WTC11 (cell line): ENCODE measurements around the gene SPEM1. TPM values are rescaled to one million over a fixed set of nuclear protein-coding genes. Genes with fewer than 3 reads are reported as not detected.
"Not testable (repeated sequence)": the region's sequence is repeated elsewhere in the genome, so short reads cannot be mapped to it uniquely, and the experiment has no call there.

Experiments
- ATAC-seq: fragments of 200-7000 bp; cut with Tn5 transposase; 2 replicates; pipeline ENCODE4 v1.10.0; 2021; ENCODE audit warnings: mild to moderate bottlenecking, moderate library complexity
- CTCF ChIA-PET: fragments of 300-600 bp; sonication (Branson Sonifier 250); formaldehyde crosslinking; loops from one replicate; lab custom pipeline; 2021; ENCODE audit warnings: antibody characterized with exemption; lab: Charles Lee
- POLR2A ChIA-PET: fragments of 350-600 bp; sonication (Branson Sonifier 250); formaldehyde crosslinking; loops from one replicate; lab custom pipeline; 2021; ENCODE audit warnings: antibody characterized with exemption; lab: Charles Lee
- DNase-seq: peaks from one replicate; pipeline ENCODE4 v3.0.0; 2021; ENCODE audit warnings: low spot score
- H3K27ac Mint-ChIP-seq: 2 replicates; pipeline ENCODE4 v1.8.0; 2021; ENCODE audit warnings: mixed read lengths
- H3K27me3 Mint-ChIP-seq: 2 replicates; pipeline ENCODE4 v1.8.0; 2021; ENCODE audit warnings: low read depth, mild to moderate bottlenecking, moderate library complexity, mixed read lengths
- H3K36me3 Mint-ChIP-seq: 2 replicates; pipeline ENCODE4 v1.8.0; 2021; ENCODE audit warnings: mixed read lengths
- H3K4me1 Mint-ChIP-seq: 2 replicates; pipeline ENCODE4 v1.8.0; 2022; ENCODE audit warnings: mixed read lengths
- H3K4me3 Mint-ChIP-seq: 2 replicates; pipeline ENCODE4 v1.8.0; 2021; ENCODE audit warnings: mild to moderate bottlenecking, moderate library complexity, mixed read lengths
- H3K9me3 Mint-ChIP-seq: 2 replicates; pipeline ENCODE4 v1.8.0; 2021; ENCODE audit warnings: mixed read lengths
- CREB1 ChIP-seq: sonication (generic); formaldehyde crosslinking; IDR thresholded peaks from 2 replicates; pipeline ENCODE4 v1.8.0; 2023; ENCODE audit warnings: mild to moderate bottlenecking, missing genetic modification reagents
- MXD4 ChIP-seq: fragments of 250-450 bp; sonication (Bioruptor Pico); IDR thresholded peaks from 2 replicates; pipeline ENCODE4 v1.8.0; 2021; ENCODE audit warnings: mild to moderate bottlenecking, moderate library complexity, borderline replicate concordance
- NR1H2 ChIP-seq: sonication (generic); formaldehyde crosslinking; IDR thresholded peaks from 2 replicates; pipeline ENCODE4 v1.9.0; 2021; ENCODE audit warnings: mild to moderate bottlenecking, moderate library complexity, missing genetic modification reagents
- NR3C1 ChIP-seq: sonication (generic); formaldehyde crosslinking; conservative IDR thresholded peaks from 2 replicates; pipeline ENCODE4 v1.8.1; 2023; ENCODE audit warnings: low read depth, mild to moderate bottlenecking, missing genetic modification reagents
- SP1 ChIP-seq: sonication (generic); formaldehyde crosslinking; conservative IDR thresholded peaks from 2 replicates; pipeline ENCODE4 v1.8.1; 2022; ENCODE audit warnings: missing genetic modification reagents
- ZBTB21 ChIP-seq: sonication (generic); formaldehyde crosslinking; IDR thresholded peaks from 2 replicates; pipeline ENCODE4 v1.8.1; 2023; ENCODE audit warnings: mild to moderate bottlenecking, missing genetic modification reagents, borderline replicate concordance
- total RNA-seq: library from RNA; stranded (reverse); gene quantifications from 3 replicates; pipeline ENCODE4 v1.2.3, GENCODE V29; 2021
- TF ChIP-seq, protein P1 (sequence below): fragments of 250-450 bp; sonication (Bioruptor Pico); IDR thresholded peaks from 2 replicates; pipeline ENCODE4 v1.8.0; 2021; ENCODE audit warnings: mild to moderate bottlenecking

The SPEM1 gene
- total RNA-seq, 1 experiment from 2014 or later: 0.35 TPM

DNA sequence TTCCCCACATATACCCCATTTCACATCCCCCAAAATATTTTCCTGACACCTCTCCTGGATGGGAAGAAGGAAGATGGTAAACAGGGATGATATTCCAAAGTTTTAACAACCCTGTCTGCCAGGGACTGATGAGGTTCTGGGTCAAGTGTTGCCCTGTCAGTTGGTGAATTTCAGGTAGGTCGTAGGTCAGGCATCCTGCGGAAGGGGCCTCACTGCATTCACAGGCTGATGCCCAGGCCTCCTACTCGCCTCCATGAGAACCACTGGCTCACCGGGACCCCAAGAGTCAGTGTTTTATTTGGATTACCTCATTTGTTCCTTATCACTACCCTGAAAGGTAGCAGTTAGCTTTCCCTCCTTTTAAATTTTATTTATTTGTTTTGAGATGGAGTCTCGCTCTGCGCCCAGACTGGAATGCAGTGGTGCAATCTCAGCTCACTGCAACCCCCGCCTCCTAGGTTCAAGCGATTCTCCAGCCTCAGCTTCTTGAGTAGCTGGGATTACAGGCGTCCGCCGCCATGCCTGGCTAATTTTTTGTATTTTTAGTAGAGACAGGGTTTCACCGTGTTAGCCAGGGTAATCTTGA, 48.8 kb downstream of the SPEM1 start (continued):
- TF ChIP-seq SP1 (CRISPR knock-in tag) (no peak), ZBTB21 (CRISPR knock-in tag) (no peak), CREB1 (CRISPR knock-in tag) (no peak), MXD4 (CRISPR knock-in tag) (no peak), NR1H2 (CRISPR knock-in tag) (no peak), NR3C1 (no peak)
- TF ChIP-seq, protein P1, sequence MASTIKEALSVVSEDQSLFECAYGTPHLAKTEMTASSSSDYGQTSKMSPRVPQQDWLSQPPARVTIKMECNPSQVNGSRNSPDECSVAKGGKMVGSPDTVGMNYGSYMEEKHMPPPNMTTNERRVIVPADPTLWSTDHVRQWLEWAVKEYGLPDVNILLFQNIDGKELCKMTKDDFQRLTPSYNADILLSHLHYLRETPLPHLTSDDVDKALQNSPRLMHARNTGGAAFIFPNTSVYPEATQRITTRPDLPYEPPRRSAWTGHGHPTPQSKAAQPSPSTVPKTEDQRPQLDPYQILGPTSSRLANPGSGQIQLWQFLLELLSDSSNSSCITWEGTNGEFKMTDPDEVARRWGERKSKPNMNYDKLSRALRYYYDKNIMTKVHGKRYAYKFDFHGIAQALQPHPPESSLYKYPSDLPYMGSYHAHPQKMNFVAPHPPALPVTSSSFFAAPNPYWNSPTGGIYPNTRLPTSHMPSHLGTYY (CRISPR knock-in tag): no peak

DNA sequence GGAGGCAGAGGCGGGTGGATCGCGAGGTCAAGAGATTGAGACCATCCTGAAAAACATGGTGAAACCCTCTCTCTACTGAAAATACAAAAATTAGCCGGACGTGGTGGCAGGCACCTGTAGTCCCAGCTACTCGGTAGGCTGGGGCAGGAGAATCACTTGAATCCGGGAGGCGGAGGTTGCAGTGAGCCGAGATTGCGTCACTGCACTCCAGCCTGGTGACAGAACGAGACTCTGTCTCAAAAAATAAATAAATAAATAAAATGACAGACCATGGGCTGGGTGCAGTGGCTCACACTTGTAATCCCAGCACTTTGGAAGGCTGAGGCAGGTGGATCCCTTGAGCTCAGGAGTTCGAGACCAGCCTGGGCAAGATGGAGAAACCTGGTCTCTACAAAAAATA, 49.7 kb downstream of the SPEM1 start:
- H3K4me1 Mint-ChIP-seq, H3K27me3 Mint-ChIP-seq, POLR2A ChIA-PET, CTCF ChIA-PET, DNase-seq, H3K36me3 Mint-ChIP-seq, H3K27ac Mint-ChIP-seq, H3K9me3 Mint-ChIP-seq, ATAC-seq, H3K4me3 Mint-ChIP-seq: not testable (repeated sequence)

DNA sequence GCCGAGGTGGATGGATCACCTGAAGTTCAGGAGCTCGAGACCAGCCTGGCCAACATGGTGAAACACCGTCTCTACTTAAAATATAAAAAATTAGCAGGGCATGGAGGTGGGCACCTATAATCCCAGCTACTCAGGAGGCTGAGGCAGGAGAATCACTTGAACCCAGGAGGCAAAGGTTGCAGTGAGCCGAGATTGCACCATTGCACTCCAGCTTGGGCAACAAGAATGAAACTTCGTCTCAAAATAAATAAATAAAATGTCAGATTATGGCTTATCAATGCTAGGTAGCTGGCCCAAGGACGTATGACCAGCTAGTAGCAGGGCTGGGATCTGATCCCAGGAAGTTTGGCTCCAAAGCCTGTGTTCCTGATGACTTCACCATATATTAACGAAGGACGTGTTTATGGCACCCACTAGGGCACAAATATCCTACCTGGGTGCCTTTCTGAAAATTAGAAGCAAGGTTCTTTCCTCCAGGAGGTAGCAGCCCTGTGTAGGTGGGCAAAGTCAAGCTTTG, 50.4 kb downstream of the SPEM1 start:
- POLR2A ChIA-PET: not testable (repeated sequence)

More for the DNA sequence above, 50.4 kb downstream of the SPEM1 start:
- H3K4me1 Mint-ChIP-seq, H3K4me3 Mint-ChIP-seq, ATAC-seq, DNase-seq, H3K9me3 Mint-ChIP-seq, H3K27ac Mint-ChIP-seq, H3K27me3 Mint-ChIP-seq, H3K36me3 Mint-ChIP-seq: not testable (repeated sequence)
- CTCF ChIA-PET: interaction anchor here (1.4 kb wide), 1 partner anchor 29 kb away, joined by 3 read pairs; no protein-coding TSS in a partner anchor

Other genes starting within 250 kb of the SPEM1 start
- 13.3 to 17.7 TPM (median 15.8 TPM) in 3 replicates for gene ASGR1, start 241.0 kb upstream of the SPEM1 start, total RNA-seq
- 47.1 to 59.7 TPM (median 48.0 TPM) in 3 replicates for gene DLG4, start 200.5 kb upstream of the SPEM1 start, total RNA-seq
- gene ACADVL, start 200.4 kb upstream of the SPEM1 start, total RNA-seq: 213 to 236 TPM (median 221 TPM) in 3 replicates
- 57.6 to 67.3 TPM (median 59.8 TPM) in 3 replicates for gene DVL2, start 185.8 kb upstream of the SPEM1 start, total RNA-seq
- gene PHF23, start 180.9 kb upstream of the SPEM1 start, total RNA-seq: 45.8 to 50.1 TPM (median 49.1 TPM) in 3 replicates
- 228 to 247 TPM (median 238 TPM) in 3 replicates for gene GABARAP, start 177.9 kb upstream of the SPEM1 start, total RNA-seq
- 120 to 127 TPM (median 126 TPM) in 3 replicates for gene CTDNEP1, start 168.6 kb upstream of the SPEM1 start, total RNA-seq
- gene ELP5, start 168.1 kb upstream of the SPEM1 start, total RNA-seq: 101 to 103 TPM (median 103 TPM) in 3 replicates
- gene CLDN7, start 157.8 kb upstream of the SPEM1 start, total RNA-seq: 131 to 136 TPM (median 136 TPM) in 3 replicates
- gene SLC2A4, start 138.6 kb upstream of the SPEM1 start, total RNA-seq: 5.6 to 6.4 TPM (median 6.2 TPM) in 3 replicates
- 26.8 to 36.5 TPM (median 35.2 TPM) in 3 replicates for gene YBX2, start 125.7 kb upstream of the SPEM1 start, total RNA-seq
- gene EIF5A, start 112.7 kb upstream of the SPEM1 start, total RNA-seq: 929 to 1,021 TPM (median 936 TPM) in 3 replicates
- gene GPS2, start 105.0 kb upstream of the SPEM1 start, total RNA-seq: 42.2 to 55.9 TPM (median 44.7 TPM) in 3 replicates
- gene NEURL4, start 91.0 kb upstream of the SPEM1 start, total RNA-seq: 44.3 to 64.4 TPM (median 50.2 TPM) in 3 replicates
- 58.6 to 63.9 TPM (median 60.6 TPM) in 3 replicates for gene ACAP1, start 83.8 kb upstream of the SPEM1 start, total RNA-seq
- 8.1 to 9.0 TPM (median 8.2 TPM) in 3 replicates for gene KCTD11, start 68.2 kb upstream of the SPEM1 start, total RNA-seq
- gene TMEM95, start 65.2 kb upstream of the SPEM1 start, total RNA-seq: not detected in 3 replicates
- 9.3 to 11.8 TPM (median 10.7 TPM) in 3 replicates for gene TNK1, start 39.2 kb upstream of the SPEM1 start, total RNA-seq
- gene PLSCR3, start 25.8 kb upstream of the SPEM1 start, total RNA-seq: 34.1 to 42.7 TPM (median 37.6 TPM) in 3 replicates
- gene TMEM256, start 16.2 kb upstream of the SPEM1 start, total RNA-seq: 132 to 180 TPM (median 178 TPM) in 3 replicates
- 76.7 to 112 TPM (median 96.9 TPM) in 3 replicates for gene NLGN2, start 12.5 kb upstream of the SPEM1 start, total RNA-seq
- gene SPEM2, start 5.3 kb downstream of the SPEM1 start, total RNA-seq: 0.13 TPM in 1 of 3 replicates, not detected in the others
- not detected in 3 replicates for gene SPEM3, start 8.5 kb downstream of the SPEM1 start, total RNA-seq
- gene TMEM102, start 15.1 kb downstream of the SPEM1 start, total RNA-seq: 13.5 to 15.3 TPM (median 13.9 TPM) in 3 replicates
- gene FGF11, start 19.2 kb downstream of the SPEM1 start, total RNA-seq: 19.8 to 29.1 TPM (median 28.0 TPM) in 3 replicates
- gene CHRNB1, start 24.7 kb downstream of the SPEM1 start, total RNA-seq: 16.0 to 21.5 TPM (median 20.8 TPM) in 3 replicates
- 14.6 to 17.0 TPM (median 16.2 TPM) in 3 replicates for gene ZBTB4, start 59.3 kb downstream of the SPEM1 start, total RNA-seq
- gene SLC35G6, start 61.1 kb downstream of the SPEM1 start, total RNA-seq: 0.16 to 0.26 TPM (median 0.18 TPM) in 3 replicates
- gene POLR2A, start 64.0 kb downstream of the SPEM1 start, total RNA-seq: 166 to 170 TPM (median 170 TPM) in 3 replicates
- gene TNFSF12, start 128.7 kb downstream of the SPEM1 start, total RNA-seq: 8.1 to 10.5 TPM (median 10.2 TPM) in 3 replicates
- 2.2 to 3.2 TPM (median 2.9 TPM) in 3 replicates for gene TNFSF13, start 138.4 kb downstream of the SPEM1 start, total RNA-seq
- gene SENP3, start 141.6 kb downstream of the SPEM1 start, total RNA-seq: 72.2 to 85.4 TPM (median 75.2 TPM) in 3 replicates
- 0.41 to 0.87 TPM (median 0.72 TPM) in 3 replicates for gene CD68, start 159.3 kb downstream of the SPEM1 start, total RNA-seq
- gene MPDU1, start 163.5 kb downstream of the SPEM1 start, total RNA-seq: 55.3 to 57.7 TPM (median 57.0 TPM) in 3 replicates
- 15.2 to 19.9 TPM (median 17.5 TPM) in 3 replicates for gene SOX15, start 169.8 kb downstream of the SPEM1 start, total RNA-seq
- gene FXR2, start 194.6 kb downstream of the SPEM1 start, total RNA-seq: 32.5 to 35.1 TPM (median 33.3 TPM) in 3 replicates
- gene SAT2, start 207.5 kb downstream of the SPEM1 start, total RNA-seq: 68.3 to 75.8 TPM (median 73.1 TPM) in 3 replicates
- 0.83 to 1.2 TPM (median 1.1 TPM) in 3 replicates for gene SHBG, start 209.8 kb downstream of the SPEM1 start, total RNA-seq
- 29.1 to 37.5 TPM (median 35.9 TPM) in 3 replicates for gene ATP1B2, start 230.6 kb downstream of the SPEM1 start, total RNA-seq